Fibroblast of villous mesenchyme (primary cell): ENCODE data around the gene TCF7. TPM values are rescaled to one million over a fixed set of nuclear protein-coding genes. Genes with fewer than 3 reads are reported as not detected.

Experiments used
- DNase-seq: peaks from one replicate; pipeline ENCODE4 v3.0.0-alpha.2; 2010; ENCODE audit warnings: low read depth
- H3K4me3 ChIP-seq: 2 replicates; pipeline ENCODE4 v1.5.1; 2011; ENCODE audit warnings: low read depth, mild to moderate bottlenecking, low read length
- total RNA-seq: library from RNA; depleted of rRNA; stranded (reverse); fragments of >200 nt; gene quantifications from 2 replicates; pipeline ENCODE4 v1.2.3, GENCODE V29; 2012
- TF ChIP-seq, protein P1 (sequence below): IDR thresholded peaks from 2 replicates; pipeline ENCODE4 v1.5.1; 2012; ENCODE audit warnings: low read depth, mild to moderate bottlenecking, low read length; ENCODE audit not compliant: insufficient read depth

TCF7 gene
- total RNA-seq, 1 donor: under 0.01 TPM

GRCh38 chr5:134153241-134153640, 38.8 kb downstream of the TCF7 start:
- no peak overlapping the region for H3K4me3 ChIP-seq
- DNase-seq: no peak
- TF ChIP-seq, protein P1, sequence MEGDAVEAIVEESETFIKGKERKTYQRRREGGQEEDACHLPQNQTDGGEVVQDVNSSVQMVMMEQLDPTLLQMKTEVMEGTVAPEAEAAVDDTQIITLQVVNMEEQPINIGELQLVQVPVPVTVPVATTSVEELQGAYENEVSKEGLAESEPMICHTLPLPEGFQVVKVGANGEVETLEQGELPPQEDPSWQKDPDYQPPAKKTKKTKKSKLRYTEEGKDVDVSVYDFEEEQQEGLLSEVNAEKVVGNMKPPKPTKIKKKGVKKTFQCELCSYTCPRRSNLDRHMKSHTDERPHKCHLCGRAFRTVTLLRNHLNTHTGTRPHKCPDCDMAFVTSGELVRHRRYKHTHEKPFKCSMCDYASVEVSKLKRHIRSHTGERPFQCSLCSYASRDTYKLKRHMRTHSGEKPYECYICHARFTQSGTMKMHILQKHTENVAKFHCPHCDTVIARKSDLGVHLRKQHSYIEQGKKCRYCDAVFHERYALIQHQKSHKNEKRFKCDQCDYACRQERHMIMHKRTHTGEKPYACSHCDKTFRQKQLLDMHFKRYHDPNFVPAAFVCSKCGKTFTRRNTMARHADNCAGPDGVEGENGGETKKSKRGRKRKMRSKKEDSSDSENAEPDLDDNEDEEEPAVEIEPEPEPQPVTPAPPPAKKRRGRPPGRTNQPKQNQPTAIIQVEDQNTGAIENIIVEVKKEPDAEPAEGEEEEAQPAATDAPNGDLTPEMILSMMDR: no peak

- DNase-seq: no peak
- TF ChIP-seq, protein P1: no peak
- no peak overlapping the region for H3K4me3 ChIP-seq
These were observed 39.2 kb downstream of the TCF7 start for GRCh38 chr5:134153657-134154056.

DNA sequence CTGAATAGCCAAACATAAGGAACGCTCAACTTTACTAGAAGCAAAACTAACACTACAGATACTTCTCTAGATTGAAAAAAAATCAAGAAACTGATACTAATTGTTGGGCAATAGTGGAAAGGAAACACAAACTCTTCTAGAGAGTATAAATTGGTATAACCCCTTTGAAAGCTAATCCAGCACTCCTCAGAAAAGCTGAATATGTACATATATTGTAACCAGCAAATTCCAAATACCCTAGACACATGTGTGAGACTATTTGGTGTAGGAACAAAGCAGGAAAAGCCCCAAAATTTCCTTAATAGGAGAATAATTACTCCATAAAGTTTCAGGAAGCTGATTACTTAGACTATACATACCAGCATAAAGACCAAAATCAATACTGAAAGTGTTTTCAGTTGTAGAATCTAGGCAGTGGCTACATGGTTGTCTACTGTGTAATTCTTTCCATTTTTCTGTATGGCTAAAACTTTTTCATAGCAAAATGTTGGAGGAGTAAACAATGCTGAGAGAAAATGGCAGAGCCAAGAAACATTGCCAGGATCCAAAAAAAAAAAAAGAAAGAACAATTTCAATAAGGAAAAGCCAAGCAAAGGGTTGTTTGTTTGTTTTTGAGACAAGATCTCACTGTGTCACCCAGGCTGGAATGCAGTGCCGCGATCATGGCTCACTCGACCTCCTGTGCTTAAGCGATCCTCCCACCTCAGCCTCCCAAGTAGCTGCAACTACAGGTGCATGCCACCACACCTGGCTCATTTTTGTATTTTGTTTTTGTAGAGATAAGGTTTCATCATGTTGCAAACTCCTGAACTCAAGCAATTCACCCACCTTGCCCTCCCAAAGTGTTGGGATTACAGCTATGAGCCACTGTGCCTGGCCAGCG, 47.3 kb downstream of the TCF7 start:
- H3K4me3 ChIP-seq: no peak overlapping the region
- no peak for DNase-seq
- TF ChIP-seq, protein P1: no peak

DNA sequence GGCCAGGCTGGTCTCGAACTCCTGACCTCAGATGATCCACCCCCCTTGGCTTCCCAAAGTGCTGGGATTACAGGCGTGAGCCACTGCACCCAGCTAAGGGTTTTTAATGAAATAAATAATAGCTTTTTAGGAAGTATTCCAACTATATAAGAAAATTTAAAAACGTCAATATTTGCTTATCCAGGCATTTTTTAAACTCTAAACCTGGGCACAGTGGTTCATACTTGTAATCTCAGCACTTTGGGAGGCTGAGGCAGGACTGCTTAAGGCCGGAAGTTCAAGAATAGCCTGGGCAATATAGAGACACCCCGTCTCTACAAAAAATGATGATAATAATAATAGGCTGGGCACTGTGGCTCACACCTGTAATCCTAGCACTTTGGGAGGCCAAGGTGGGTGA, 48.1 kb downstream of the TCF7 start:
- no peak overlapping the region for H3K4me3 ChIP-seq
- no peak for DNase-seq
- TF ChIP-seq, protein P1: no peak

DNA sequence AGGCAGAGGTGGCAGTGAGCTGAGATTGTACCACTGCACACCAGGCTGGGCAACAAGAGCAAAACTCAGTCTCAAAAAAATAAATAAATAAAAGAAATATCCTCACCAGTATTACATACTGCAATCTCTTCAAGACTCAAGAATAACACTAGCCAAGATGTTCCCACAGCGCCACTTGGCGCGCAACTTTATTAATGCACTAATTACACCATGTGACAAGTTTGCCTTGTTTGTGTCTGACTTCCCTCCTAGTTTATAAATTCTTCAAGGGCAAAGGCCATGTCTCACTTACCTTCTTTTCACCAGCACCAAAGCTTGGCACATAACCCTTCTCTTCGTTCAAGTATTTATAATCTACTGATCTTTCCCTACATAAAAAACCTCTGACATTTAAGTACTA, 57.5 kb downstream of the TCF7 start:
- no peak overlapping the region for H3K4me3 ChIP-seq
- no peak for DNase-seq
- TF ChIP-seq, protein P1: no peak

DNA sequence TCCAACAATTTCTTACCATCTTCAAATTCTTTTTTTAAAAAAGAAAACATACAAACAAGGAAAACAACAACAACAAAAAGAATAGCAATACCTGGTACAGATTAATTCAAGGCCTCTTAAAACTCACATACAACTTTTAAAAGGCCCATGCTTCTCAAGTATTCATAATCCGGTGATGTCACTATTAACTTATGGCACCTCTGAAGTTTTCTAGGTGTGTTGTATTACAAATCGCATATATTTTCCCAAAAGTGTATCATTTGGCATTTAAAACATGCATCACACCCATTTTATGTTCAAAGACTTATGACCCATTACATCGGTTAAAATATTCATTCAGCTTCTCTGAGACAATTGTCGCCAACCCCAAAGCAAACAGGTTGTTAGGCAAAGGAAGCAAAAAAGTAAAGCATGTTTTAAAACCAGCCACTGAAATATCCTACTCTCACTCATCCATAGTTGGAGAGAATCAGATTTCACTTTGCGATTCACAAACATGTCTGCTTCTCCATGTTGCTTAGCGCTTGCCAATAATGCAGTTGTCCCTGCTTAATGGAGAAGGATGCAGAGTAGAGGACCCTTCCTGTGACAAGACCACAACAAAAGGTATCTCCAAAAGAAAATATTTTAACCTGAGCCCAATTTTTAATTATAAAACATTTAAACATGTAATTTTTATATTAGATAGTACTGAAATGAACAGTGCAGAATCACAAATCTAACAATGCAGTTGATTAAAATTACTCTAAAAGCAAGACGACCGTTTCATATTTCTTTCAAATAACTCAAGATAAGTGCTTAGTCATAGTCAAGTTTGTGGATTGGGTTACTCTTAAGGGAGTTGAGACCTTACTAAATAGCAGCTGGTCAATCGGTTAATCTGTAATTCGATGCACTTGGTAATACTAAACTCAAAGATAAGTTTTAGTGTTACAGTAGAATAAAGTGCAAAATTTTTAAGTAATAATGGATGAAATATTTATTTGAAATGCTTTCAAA, 60.7 kb downstream of the TCF7 start:
- H3K4me3 ChIP-seq: peak overlapping the region; percentile 93
- peak; percentile 62 for DNase-seq
- TF ChIP-seq, protein P1: no peak
